Vagina (tissue), 2 donors: ENCODE data around the gene ZNF136. TPM values are rescaled to one million over a fixed set of nuclear protein-coding genes. Genes with fewer than 3 reads are reported as not detected.

Experiments used
- DNase-seq, 2 donors: peaks; one replicate each; pipeline ENCODE4 v3.0.0-alpha.2; 2017; ENCODE audit errors: extremely low spot score in 2 of 2
- H3K27ac ChIP-seq: fragments of 200-600 bp; sonication (generic); one replicate; pipeline ENCODE4 v1.5.1; 2019
- H3K27me3 ChIP-seq: fragments of 200-600 bp; sonication (generic); one replicate; pipeline ENCODE4 v1.5.1; 2019
- H3K36me3 ChIP-seq, 2 donors: fragments of 200-600 bp; sonication (generic); one replicate each; pipeline ENCODE4 v1.5.1; 2017 to 2019
- H3K4me1 ChIP-seq: fragments of 200-600 bp; sonication (generic); one replicate; pipeline ENCODE4 v1.5.1; 2019
- H3K4me3 ChIP-seq, 2 donors: fragments of 200-600 bp; sonication (generic); 1 replicate in 1 of 2; 2 replicates in 1 of 2; pipeline ENCODE4 v1.5.1; 2016 to 2019
- H3K9me3 ChIP-seq: fragments of 200-600 bp; sonication (generic); one replicate; pipeline ENCODE4 v1.5.1; 2019
- POLR2A ChIP-seq, 2 donors: fragments of 450-650 bp; IDR thresholded peaks; one replicate each; pipeline ENCODE4 v1.6.1; 2017; ENCODE audit warnings: antibody characterized with exemption in 2 of 2, mild to moderate bottlenecking in 2 of 2, moderate library complexity in 2 of 2
- POLR2AphosphoS5 ChIP-seq, 2 donors: sonication (generic); formaldehyde crosslinking; IDR thresholded peaks; one replicate each; pipeline ENCODE4 v1.9.0; 2017; ENCODE audit warnings: antibody characterized with exemption in 2 of 2, mild to moderate bottlenecking in 2 of 2, low read depth in 1 of 2; ENCODE audit not compliant: insufficient read depth in 1 of 2
- intact Hi-C: fragments of 100-400 bp; cut with DNase I; formaldehyde crosslinking; loops from one replicate; pipeline ENCODE4 v1.15.1; 2023
- total RNA-seq: library from RNA; depleted of rRNA; stranded (reverse); fragments of >200 nt; gene quantifications from one replicate; pipeline ENCODE4 v1.2.3, GENCODE V29; 2016
- TF ChIP-seq, protein P1 (sequence below), 3 experiments: fragments of 450-650 bp in 2 of 3; fragments of 200-600 bp in 1 of 3; sonication (generic) in 1 of 3; IDR thresholded peaks; one replicate each; pipeline ENCODE4 v1.5.1; 2017 to 2019; ENCODE audit warnings: antibody characterized with exemption in 3 of 3, mild to moderate bottlenecking in 2 of 3, moderate library complexity in 2 of 3

ZNF136 gene
- total RNA-seq, 1 donor from 2014 or later: 8.1 TPM

DNA sequence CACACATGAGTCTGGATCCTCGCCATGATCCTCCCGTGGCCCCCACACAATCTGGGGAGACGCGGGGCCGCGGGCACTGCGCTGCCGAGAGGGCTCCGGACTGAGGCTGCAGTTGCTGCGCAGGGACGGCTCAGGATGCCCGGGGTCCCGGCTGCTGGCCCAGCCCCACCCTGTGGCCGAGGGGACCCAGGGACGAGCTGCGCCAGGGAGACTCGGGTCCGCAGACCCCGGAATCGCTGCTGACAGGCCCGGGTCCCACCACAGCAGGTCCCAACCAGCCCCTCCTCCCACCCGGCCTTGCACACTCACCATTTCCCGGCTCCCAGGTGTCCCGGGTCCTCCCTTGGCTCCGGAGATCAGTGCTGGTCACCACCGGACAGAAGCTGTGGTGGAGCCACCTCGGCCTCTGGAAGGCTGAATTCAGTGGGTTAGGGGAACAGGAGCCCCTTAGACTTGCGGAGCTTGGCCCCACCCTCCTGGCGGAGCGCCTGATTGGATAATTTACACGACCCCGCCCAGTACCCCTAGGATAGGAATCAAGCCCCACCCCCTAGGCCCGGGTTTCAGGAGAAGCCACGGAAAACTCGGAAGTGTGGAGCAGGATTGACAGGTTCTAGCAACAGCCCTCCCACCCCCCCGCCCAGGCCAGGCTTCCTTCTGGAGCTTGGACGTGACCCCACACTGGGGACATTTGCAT lies 74.4 kb downstream of the ZNF136 start:
- peaks cover 0 to 17% of the 10 kb centered on the region in 2 donors for H3K36me3 ChIP-seq
- H3K9me3 ChIP-seq: no peaks in the 10 kb centered on the region
- TF ChIP-seq POLR2AphosphoS5 (IDR thresholded peaks at IDR 0.05; ENCODE audit: insufficient read depth in 1 of 2, low read depth in 1 of 2) (no peak), POLR2A (IDR thresholded peaks at IDR 0.05) (no peak)
- TF ChIP-seq, protein P1, sequence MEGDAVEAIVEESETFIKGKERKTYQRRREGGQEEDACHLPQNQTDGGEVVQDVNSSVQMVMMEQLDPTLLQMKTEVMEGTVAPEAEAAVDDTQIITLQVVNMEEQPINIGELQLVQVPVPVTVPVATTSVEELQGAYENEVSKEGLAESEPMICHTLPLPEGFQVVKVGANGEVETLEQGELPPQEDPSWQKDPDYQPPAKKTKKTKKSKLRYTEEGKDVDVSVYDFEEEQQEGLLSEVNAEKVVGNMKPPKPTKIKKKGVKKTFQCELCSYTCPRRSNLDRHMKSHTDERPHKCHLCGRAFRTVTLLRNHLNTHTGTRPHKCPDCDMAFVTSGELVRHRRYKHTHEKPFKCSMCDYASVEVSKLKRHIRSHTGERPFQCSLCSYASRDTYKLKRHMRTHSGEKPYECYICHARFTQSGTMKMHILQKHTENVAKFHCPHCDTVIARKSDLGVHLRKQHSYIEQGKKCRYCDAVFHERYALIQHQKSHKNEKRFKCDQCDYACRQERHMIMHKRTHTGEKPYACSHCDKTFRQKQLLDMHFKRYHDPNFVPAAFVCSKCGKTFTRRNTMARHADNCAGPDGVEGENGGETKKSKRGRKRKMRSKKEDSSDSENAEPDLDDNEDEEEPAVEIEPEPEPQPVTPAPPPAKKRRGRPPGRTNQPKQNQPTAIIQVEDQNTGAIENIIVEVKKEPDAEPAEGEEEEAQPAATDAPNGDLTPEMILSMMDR (IDR thresholded peaks at IDR 0.05): no peak
- no peak overlapping the region for H3K4me3 ChIP-seq
- no peak for DNase-seq
- no peaks in the 10 kb centered on the region for H3K27me3 ChIP-seq
- no peak overlapping the region for H3K27ac ChIP-seq
- H3K4me1 ChIP-seq: no peaks in the 10 kb centered on the region
- intact Hi-C loops: no loop called here

Other genes with a start within 250 kb of the ZNF136 start
- 14.7 TPM for gene ZNF700, start 238.0 kb upstream of the ZNF136 start, total RNA-seq
- 2.9 TPM for gene ZNF763, start 198.1 kb upstream of the ZNF136 start, total RNA-seq
- gene ZNF433, start 127.4 kb upstream of the ZNF136 start, total RNA-seq: 3.7 TPM
- 0.49 TPM for gene ZNF878, start 110.1 kb upstream of the ZNF136 start, total RNA-seq
- 7.4 TPM for gene ZNF844, start 98.4 kb upstream of the ZNF136 start, total RNA-seq
- gene ZNF20, start 22.7 kb upstream of the ZNF136 start, total RNA-seq: 1.5 TPM
- 6.6 TPM for gene ZNF625, start 6.4 kb upstream of the ZNF136 start, total RNA-seq
- 11.5 TPM for gene ZNF44, start 131.8 kb downstream of the ZNF136 start, total RNA-seq
- gene ZNF563, start 170.5 kb downstream of the ZNF136 start, total RNA-seq: 1.5 TPM
- gene ZNF442, start 202.6 kb downstream of the ZNF136 start, total RNA-seq: 2.2 TPM
- gene ZNF799, start 238.2 kb downstream of the ZNF136 start, total RNA-seq: 3.4 TPM